PFSK-1 (cell line): ENCODE data around the gene MYO1E.

Experiments used
- FOXP2 ChIP-seq: optimal IDR thresholded peaks from 2 replicates; pipeline ENCODE3; 2011; ENCODE audit warnings: borderline replicate concordance, control low read depth, inconsistent platforms; ENCODE audit not compliant: insufficient read depth; ENCODE audit errors: extremely low read length, extremely low read depth
- POLR2AphosphoS5 ChIP-seq: IDR thresholded peaks from 2 replicates; pipeline ENCODE4 v1.6.1; 2012; ENCODE audit warnings: low read depth, mild to moderate bottlenecking, control low read depth, low read length, moderate library complexity
- TF ChIP-seq, protein P1 (sequence below), 2 experiments: IDR thresholded peaks; 2 replicates each; pipeline versions ENCODE4 v1.6.1 to v1.8.0; 2011 to 2012; ENCODE audit warnings: low read depth in 2 of 2, low read length in 2 of 2, control low read depth in 1 of 2, inconsistent platforms in 1 of 2, mild to moderate bottlenecking in 1 of 2, moderate library complexity in 1 of 2; ENCODE audit not compliant: insufficient read depth in 1 of 2

DNA sequence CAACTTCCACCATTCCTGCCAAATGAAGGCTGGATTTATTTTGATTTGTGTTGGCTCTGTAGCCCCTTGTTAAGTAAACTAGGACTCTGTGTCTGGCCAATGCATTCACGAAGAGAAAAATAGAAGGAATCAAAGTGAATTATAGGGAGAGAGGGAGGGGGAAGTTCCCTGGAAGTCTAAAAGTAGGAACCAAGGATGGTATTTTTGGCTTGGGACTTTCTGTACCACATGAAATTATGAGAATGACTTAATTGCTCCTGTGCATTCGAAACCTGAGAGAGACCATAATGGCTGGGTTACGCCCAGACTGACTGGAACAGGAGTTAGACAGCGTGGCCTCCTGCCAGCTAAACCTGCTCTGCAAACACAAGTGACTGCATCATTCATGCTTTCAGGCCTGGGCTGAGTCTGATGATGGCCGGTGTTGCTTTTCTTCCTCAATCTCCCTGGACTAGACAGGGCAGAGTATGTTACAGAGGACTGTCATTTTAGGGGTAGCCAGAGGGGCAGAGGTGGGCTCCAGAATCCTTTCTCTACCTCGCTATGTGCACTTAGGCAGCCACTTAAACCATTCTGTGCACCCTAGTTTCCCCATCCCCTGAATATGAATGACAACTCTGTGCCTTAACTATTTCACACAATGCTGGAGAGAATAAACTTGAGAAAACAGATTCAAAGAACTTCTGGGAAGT is 58.9 kb downstream of the MYO1E start:
- TF ChIP-seq, protein P1, sequence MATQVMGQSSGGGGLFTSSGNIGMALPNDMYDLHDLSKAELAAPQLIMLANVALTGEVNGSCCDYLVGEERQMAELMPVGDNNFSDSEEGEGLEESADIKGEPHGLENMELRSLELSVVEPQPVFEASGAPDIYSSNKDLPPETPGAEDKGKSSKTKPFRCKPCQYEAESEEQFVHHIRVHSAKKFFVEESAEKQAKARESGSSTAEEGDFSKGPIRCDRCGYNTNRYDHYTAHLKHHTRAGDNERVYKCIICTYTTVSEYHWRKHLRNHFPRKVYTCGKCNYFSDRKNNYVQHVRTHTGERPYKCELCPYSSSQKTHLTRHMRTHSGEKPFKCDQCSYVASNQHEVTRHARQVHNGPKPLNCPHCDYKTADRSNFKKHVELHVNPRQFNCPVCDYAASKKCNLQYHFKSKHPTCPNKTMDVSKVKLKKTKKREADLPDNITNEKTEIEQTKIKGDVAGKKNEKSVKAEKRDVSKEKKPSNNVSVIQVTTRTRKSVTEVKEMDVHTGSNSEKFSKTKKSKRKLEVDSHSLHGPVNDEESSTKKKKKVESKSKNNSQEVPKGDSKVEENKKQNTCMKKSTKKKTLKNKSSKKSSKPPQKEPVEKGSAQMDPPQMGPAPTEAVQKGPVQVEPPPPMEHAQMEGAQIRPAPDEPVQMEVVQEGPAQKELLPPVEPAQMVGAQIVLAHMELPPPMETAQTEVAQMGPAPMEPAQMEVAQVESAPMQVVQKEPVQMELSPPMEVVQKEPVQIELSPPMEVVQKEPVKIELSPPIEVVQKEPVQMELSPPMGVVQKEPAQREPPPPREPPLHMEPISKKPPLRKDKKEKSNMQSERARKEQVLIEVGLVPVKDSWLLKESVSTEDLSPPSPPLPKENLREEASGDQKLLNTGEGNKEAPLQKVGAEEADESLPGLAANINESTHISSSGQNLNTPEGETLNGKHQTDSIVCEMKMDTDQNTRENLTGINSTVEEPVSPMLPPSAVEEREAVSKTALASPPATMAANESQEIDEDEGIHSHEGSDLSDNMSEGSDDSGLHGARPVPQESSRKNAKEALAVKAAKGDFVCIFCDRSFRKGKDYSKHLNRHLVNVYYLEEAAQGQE (IDR thresholded peaks at IDR 0.05; ENCODE audit: insufficient read depth in 1 of 2, low read depth in 2 of 2, low read length in 2 of 2) = no peak
- TF ChIP-seq POLR2AphosphoS5 (no peak), FOXP2 (no peak)
